Ascending aorta (tissue), 2 donors: ENCODE data around the gene IQSEC3. TPM values are rescaled to one million over a fixed set of nuclear protein-coding genes. Genes with fewer than 3 reads are reported as not detected.

Experiments used
- DNase-seq, 2 donors: peaks; one replicate each; pipeline ENCODE4 v3.0.0-alpha.2; 2019; ENCODE audit warnings: low spot score in 2 of 2
- H3K27ac ChIP-seq, 2 donors: fragments of 200-600 bp; sonication (generic); one replicate each; pipeline ENCODE4 v1.5.1; 2016 to 2017; ENCODE audit warnings: mild to moderate bottlenecking in 1 of 2
- H3K27me3 ChIP-seq: fragments of 200-600 bp; sonication (generic); one replicate; pipeline ENCODE4 v1.5.1; 2017
- H3K36me3 ChIP-seq, 2 donors: fragments of 200-600 bp; sonication (generic); one replicate each; pipeline ENCODE4 v1.5.1; 2016
- H3K4me1 ChIP-seq, 2 donors: fragments of 200-600 bp; sonication (generic); one replicate each; pipeline ENCODE4 v1.5.1; 2016 to 2017; ENCODE audit warnings: mild to moderate bottlenecking in 1 of 2
- H3K4me3 ChIP-seq, 2 donors: fragments of 200-600 bp; sonication (generic); one replicate each; pipeline ENCODE4 v1.5.1; 2016 to 2017; ENCODE audit warnings: mild to moderate bottlenecking in 1 of 2
- H3K9me3 ChIP-seq, 2 donors: fragments of 200-600 bp; sonication (generic); one replicate each; pipeline ENCODE4 v1.5.1; 2016
- intact Hi-C: fragments of 100-400 bp; cut with DNase I; formaldehyde crosslinking; loops from one replicate; pipeline ENCODE4 v1.15.1; 2023
- total RNA-seq: library from RNA; depleted of rRNA; stranded (reverse); fragments of >200 nt; gene quantifications from one replicate; pipeline ENCODE4 v1.1.0, GENCODE V29; 2016
- TF ChIP-seq, protein P1 (sequence below), 3 experiments: fragments of 200-600 bp in 2 of 3; fragments of 450-650 bp in 1 of 3; sonication (generic) in 2 of 3; IDR thresholded peaks; one replicate each; pipeline ENCODE4 v1.5.1; 2016 to 2019; ENCODE audit warnings: antibody characterized with exemption in 3 of 3, mild to moderate bottlenecking in 1 of 3, moderate library complexity in 1 of 3

IQSEC3 gene
- total RNA-seq, 1 donor from 2014 or later, result 0.53 TPM

GRCh38 chr12:159156-159782 is 92.7 kb downstream of the IQSEC3 start:
- Histone ChIP-seq H3K9me3 (no peaks in the 10 kb centered on the region), H3K36me3 (no peaks in the 10 kb centered on the region), H3K4me3 (no peak overlapping the region), H3K4me1 (no peaks in the 10 kb centered on the region), H3K27ac (no peak overlapping the region), H3K27me3 (peaks cover 4% of the 10 kb centered on the region)
- intact Hi-C loops, result no loop called here
- no peak for DNase-seq
- TF ChIP-seq, protein P1, sequence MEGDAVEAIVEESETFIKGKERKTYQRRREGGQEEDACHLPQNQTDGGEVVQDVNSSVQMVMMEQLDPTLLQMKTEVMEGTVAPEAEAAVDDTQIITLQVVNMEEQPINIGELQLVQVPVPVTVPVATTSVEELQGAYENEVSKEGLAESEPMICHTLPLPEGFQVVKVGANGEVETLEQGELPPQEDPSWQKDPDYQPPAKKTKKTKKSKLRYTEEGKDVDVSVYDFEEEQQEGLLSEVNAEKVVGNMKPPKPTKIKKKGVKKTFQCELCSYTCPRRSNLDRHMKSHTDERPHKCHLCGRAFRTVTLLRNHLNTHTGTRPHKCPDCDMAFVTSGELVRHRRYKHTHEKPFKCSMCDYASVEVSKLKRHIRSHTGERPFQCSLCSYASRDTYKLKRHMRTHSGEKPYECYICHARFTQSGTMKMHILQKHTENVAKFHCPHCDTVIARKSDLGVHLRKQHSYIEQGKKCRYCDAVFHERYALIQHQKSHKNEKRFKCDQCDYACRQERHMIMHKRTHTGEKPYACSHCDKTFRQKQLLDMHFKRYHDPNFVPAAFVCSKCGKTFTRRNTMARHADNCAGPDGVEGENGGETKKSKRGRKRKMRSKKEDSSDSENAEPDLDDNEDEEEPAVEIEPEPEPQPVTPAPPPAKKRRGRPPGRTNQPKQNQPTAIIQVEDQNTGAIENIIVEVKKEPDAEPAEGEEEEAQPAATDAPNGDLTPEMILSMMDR (IDR thresholded peaks at IDR 0.05), result no peak

- TF ChIP-seq, protein P1 (IDR thresholded peaks at IDR 0.05), result no peak
- no peaks in the 10 kb centered on the region for H3K36me3 ChIP-seq
- intact Hi-C loops, result no loop called here
- H3K4me1 ChIP-seq, result no peaks in the 10 kb centered on the region
- peaks cover 4% of the 10 kb centered on the region for H3K27me3 ChIP-seq
- no peak overlapping the region for H3K27ac ChIP-seq
- H3K4me3 ChIP-seq, result no peak overlapping the region
- no peak for DNase-seq
- H3K9me3 ChIP-seq, result no peaks in the 10 kb centered on the region
Observed at GRCh38 chr12:160858-161257, 94.3 kb downstream of the IQSEC3 start.

- intact Hi-C loops, result no loop called here
- H3K4me1 ChIP-seq, result no peaks in the 10 kb centered on the region
- H3K9me3 ChIP-seq, result no peaks in the 10 kb centered on the region
- H3K27me3 ChIP-seq, result peaks cover 4% of the 10 kb centered on the region
- no peaks in the 10 kb centered on the region for H3K36me3 ChIP-seq
- DNase-seq, result no peak
- no peak overlapping the region for H3K4me3 ChIP-seq
- no peak overlapping the region for H3K27ac ChIP-seq
- TF ChIP-seq, protein P1 (IDR thresholded peaks at IDR 0.05), result no peak
Observed at GRCh38 chr12:161823-162222, 95.3 kb downstream of the IQSEC3 start.

DNA sequence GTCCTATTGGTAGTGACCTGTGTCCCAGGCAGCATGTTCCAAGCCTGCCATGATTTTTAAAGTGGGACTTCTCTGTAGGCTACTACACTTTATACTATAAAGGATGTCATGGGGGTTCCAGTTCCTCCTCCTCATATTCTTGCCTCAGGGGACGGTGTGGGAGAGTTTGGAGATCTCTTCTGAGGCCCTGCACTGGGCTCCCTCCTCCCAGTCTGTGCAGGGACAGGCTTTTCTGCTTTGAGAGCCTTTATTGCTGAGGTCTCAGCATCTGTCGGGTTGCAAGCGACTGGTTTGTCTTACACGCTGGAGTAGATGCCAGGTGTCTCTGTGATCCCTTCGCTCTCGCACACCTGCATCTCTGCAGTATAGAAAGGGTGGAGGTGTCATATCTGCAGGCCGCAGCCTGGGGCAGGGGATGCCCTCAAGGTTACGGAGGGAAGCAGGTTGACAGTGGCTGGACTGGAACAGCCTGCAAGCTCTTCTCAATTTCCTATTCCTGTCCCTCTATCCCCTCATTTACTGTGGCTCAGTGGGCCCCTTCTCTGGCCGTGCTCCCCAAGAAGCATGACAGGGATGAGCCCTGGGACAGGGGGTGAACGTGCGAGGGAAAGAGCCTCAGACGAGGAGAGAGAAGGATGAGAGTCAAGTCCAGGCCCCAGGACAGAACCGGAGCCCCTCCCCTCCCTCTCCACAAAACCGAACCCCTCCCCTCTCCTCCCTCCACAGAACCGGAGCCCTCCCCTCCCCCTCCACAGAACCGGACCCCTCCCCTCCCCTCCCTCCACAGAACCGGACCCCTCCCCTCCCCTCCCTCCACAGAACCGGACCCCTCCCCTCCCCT is 96.1 kb downstream of the IQSEC3 start:
- DNase-seq, result no peak
- Histone ChIP-seq H3K27me3 (peaks cover 4% of the 10 kb centered on the region), H3K9me3 (no peaks in the 10 kb centered on the region), H3K4me3 (no peak overlapping the region), H3K36me3 (no peaks in the 10 kb centered on the region), H3K27ac (no peak overlapping the region), H3K4me1 (no peaks in the 10 kb centered on the region)
- TF ChIP-seq, protein P1 (IDR thresholded peaks at IDR 0.05), result no peak
- intact Hi-C loops, result no loop called here

DNA sequence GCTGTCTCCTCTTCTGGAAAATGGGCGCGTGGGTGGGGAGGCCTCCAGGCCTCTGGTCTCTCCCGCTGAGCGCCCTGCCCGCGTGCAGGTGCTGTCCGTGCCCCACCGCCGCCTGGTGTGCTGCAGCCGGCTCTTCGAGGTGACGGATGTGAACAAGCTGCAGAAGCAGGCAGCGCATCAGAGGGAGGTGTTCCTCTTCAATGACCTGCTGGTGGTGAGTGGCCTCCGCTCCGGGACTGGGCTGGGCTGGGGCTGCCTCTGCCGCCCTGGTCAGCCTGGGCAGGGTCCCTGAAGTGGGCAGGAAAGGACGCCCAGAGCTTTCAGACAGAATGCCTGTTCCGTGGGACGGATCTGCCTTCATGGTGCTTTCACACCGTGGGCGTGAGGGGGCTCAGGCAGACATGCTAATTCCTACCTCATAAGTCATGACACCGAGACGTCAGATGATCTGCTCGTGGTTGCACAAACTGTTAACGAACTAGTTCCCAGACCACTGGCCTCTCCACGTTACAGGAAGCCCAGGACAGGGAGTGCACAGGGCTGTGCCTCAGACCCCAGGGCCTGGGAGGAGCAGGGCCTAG is 96.9 kb downstream of the IQSEC3 start:
- no peak for DNase-seq
- TF ChIP-seq, protein P1 (IDR thresholded peaks at IDR 0.05), result no peak
- Histone ChIP-seq H3K27me3 (peaks cover 4% of the 10 kb centered on the region), H3K9me3 (no peaks in the 10 kb centered on the region), H3K27ac (no peak overlapping the region), H3K36me3 (no peaks in the 10 kb centered on the region), H3K4me1 (no peaks in the 10 kb centered on the region), H3K4me3 (no peak overlapping the region)
- intact Hi-C loops, result no loop called here
